GM12864 (cell line): ENCODE measurements around the gene GLRA1.

ENCODE experiments used
- DNase-seq: peaks from one replicate; pipeline ENCODE4 v3.0.0-alpha.2; 2011; ENCODE audit warnings: low read depth
- H3K4me3 ChIP-seq: 2 replicates; pipeline ENCODE4 v1.5.1; 2011; ENCODE audit warnings: mild to moderate bottlenecking, low read depth, low read length, control low read depth
- TF ChIP-seq, protein P1 (sequence below): IDR thresholded peaks from 2 replicates; pipeline ENCODE4 v1.5.1; 2011; ENCODE audit warnings: low read depth, mild to moderate bottlenecking, moderate library complexity, low read length, control low read depth, inconsistent platforms; ENCODE audit errors: missing control alignments

The GLRA1 gene

DNA sequence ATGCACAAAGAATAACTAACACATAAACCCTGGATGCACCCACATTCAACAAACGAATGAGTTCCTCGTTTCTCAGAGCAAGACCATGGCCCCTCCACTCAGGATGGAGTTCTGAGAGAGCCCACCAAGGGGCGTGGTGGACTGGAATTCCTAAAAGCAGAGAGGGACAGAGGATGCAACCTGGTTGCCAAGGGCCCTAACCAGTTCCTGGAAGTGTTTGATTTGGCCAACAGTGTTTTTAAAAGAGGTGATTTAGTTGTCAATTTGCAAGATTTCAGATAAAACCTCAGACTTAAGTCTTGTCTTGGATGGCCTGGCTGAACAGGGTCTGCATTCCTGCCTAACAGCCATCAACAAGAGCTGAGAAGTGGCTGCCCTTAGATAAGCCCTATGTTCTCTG lies 34.4 kb downstream of the GLRA1 start:
- no peak for DNase-seq
- no peak overlapping the region for H3K4me3 ChIP-seq
- TF ChIP-seq, protein P1, sequence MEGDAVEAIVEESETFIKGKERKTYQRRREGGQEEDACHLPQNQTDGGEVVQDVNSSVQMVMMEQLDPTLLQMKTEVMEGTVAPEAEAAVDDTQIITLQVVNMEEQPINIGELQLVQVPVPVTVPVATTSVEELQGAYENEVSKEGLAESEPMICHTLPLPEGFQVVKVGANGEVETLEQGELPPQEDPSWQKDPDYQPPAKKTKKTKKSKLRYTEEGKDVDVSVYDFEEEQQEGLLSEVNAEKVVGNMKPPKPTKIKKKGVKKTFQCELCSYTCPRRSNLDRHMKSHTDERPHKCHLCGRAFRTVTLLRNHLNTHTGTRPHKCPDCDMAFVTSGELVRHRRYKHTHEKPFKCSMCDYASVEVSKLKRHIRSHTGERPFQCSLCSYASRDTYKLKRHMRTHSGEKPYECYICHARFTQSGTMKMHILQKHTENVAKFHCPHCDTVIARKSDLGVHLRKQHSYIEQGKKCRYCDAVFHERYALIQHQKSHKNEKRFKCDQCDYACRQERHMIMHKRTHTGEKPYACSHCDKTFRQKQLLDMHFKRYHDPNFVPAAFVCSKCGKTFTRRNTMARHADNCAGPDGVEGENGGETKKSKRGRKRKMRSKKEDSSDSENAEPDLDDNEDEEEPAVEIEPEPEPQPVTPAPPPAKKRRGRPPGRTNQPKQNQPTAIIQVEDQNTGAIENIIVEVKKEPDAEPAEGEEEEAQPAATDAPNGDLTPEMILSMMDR = no peak

DNA sequence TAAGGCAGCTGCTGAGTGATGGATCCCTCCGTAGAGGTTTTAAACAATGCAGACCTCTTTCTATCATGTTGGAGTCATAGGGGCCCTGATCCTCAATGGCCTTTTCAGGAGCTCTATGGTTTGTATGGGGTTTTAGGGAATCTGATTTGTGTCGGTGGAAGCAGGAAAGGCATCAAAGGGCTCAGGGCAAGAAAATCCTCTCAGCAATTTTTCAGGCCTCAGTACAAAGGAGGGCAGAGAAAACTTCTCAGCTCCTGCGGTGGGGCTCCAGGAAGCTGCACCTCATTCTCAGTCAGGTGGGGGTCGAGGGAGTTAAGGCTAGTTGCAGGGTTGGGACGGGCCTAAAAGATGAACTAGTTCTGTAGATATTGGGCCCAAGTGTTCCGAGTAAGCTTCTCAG lies 35.0 kb downstream of the GLRA1 start:
- H3K4me3 ChIP-seq = no peak overlapping the region
- TF ChIP-seq, protein P1 = no peak
- no peak for DNase-seq

DNA sequence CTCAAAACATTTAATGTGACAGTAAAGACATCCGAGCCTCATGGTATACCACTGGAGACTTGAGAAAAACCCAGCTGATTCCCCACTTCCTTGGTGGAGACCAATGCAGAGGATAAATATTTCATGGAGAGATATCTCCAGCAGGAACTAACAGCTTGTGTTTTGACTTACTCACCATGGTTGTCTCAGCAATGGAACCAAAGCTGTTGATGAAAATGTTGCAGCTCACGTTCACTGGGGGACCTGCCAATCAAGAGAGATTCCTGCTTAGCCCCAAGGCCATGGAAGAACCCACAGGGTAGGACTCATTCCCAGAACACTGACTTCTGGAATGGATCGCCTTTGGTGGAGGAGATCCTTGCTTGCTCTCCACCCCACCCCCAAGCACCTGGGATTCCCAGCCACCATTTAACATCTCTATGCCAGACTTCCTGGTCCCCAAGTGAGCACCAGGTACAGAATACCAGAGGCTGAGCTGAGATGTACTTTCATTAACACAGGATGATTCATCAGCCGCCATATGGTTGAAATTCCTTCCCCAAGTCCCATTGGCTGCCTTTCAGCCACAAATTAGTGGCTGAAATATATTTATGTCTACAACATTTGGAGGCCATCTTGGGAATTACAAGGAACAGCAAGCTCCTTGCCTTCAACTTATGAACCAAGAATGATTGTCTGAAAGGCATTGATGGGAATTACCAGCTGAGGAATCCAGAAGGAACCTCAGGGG lies 37.9 kb downstream of the GLRA1 start:
- DNase-seq = no peak
- H3K4me3 ChIP-seq = no peak overlapping the region
- TF ChIP-seq, protein P1 = no peak

DNA sequence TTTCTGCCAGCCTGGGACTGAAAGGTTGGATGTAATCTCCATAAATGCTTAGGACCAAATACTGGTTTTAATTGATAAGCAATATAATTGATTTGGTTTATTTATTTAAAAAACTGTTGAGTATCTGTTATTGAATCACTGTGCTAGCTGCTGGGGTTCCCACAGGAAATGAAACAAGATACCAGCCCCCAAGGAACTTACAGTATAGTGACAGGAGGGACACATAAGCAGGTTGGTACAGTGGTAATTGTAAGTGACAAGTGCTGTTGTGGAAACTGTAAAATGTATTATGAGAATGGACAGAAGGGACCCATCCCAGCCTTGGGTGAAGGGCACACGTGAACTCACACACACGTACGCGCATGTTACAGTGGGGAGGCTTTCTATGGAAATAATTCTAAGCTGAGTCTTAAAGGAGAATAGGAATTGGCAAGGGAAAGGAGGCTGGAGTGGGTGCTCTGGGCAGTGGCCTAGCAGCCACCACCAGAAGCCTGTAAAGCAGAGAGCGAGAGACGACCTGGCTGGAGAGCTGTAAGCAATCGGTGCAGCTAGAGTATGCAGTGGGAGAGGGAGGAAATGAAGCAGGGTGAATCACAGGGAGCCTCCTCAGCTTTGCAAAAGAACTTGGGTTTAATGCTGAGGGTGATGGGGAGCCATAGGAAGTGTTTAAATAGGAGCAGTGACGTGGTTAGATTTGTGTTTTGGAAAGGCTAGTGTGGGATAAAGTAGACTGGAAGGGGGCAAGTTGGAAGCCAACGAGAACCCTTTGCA lies 39.3 kb downstream of the GLRA1 start:
- no peak for DNase-seq
- H3K4me3 ChIP-seq = no peak overlapping the region
- TF ChIP-seq, protein P1 = no peak

DNA sequence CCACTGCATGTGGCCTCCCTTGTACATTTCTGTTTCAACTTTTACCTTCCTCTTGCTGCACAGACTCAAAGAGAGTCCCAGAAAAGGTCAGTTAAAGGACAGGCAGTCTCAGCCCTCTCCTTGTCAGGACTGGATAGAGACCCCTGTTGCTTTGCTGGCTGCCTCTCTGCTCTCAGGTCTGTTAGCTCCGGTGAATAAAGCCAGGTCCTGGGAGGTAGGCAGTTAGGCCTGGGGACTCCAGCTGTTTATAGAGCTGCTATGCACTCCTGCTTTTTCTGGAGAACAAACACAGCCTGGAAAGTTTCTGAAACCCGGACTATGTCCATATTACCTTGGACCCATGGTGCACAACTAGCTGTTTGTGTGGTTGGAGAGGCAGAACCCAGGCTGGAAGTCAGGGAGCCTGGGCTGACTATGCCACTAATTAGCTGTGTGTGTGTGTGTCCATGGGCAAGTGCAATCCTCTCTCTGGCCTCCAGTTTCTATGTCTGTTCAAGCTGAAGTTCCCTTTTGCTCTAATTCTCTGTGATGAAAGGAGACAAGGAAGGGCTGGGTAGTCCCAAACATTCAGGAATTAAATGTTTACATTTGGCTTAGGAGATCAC lies 42.9 kb downstream of the GLRA1 start:
- no peak for DNase-seq
- TF ChIP-seq, protein P1 = no peak
- no peak overlapping the region for H3K4me3 ChIP-seq

DNA sequence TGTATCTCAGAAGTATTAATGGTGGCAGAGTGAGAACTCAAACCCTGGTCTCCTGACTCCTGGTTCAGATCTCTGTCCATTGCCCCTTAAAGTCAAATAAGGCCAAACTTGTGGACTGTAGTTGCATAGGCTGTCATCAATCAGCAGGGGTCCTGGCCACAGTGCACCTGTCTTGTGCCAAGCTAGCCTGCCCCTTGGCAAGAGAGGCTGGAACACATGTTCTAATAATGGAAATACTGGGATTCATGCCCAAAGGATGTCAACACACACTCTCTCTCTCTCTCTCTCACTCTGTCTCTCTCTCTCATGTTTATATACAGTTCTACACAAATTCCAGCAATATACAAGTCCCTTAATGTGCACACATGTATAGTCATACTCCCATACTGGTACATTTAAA lies 44.3 kb downstream of the GLRA1 start:
- no peak overlapping the region for H3K4me3 ChIP-seq
- DNase-seq = no peak
- TF ChIP-seq, protein P1 = no peak
